ENCODE results near the gene ADGRG7.

Gene ADGRG7

GRCh38 chr3:100635273-100635701 is 25.9 kb downstream of the ADGRG7 start:
- DNase-seq: no peak
- WGBS (ENCODE audit: extremely low coverage, insufficient coverage, insufficient read length): no CpG with 5 or more reads among the region's 3 CpGs
- H3K18ac ChIP-seq (ENCODE audit: low read length): no peak overlapping the region
- peaks cover 3% of the 10 kb centered on the region for H3K9me3 ChIP-seq (ENCODE audit: insufficient read depth, low read depth, low read length)
- H2AK5ac ChIP-seq (ENCODE audit: low read length): no peak overlapping the region
- H4K91ac ChIP-seq (ENCODE audit: low read depth, low read length): no peak overlapping the region
- H2BK120ac ChIP-seq (ENCODE audit: insufficient read depth, low read length, poor library complexity): no peak overlapping the region
- H3K23ac ChIP-seq (ENCODE audit: low read length): no peak overlapping the region
- H3K4ac ChIP-seq (ENCODE audit: low read depth, low read length): no peak overlapping the region
- no peak overlapping the region for H3K4me2 ChIP-seq (ENCODE audit: low read length)
- H3K79me1 ChIP-seq (ENCODE audit: low read length): no peaks in the 10 kb centered on the region
- H2AFZ ChIP-seq (ENCODE audit: insufficient read depth, low read length, poor library complexity): no peak overlapping the region
- no peak overlapping the region for H3K27ac ChIP-seq (ENCODE audit: low read depth, low read length)
- no peak overlapping the region for H4K8ac ChIP-seq (ENCODE audit: low read depth, low read length)
- H3K9ac ChIP-seq (ENCODE audit: low read length): no peak overlapping the region
- H3K36me3 ChIP-seq (ENCODE audit: control insufficient read depth in 1 of 2, insufficient read depth in 2 of 2, low read length in 2 of 2): no peaks in the 10 kb centered on the region
- no peaks in the 10 kb centered on the region for H3K27me3 ChIP-seq (ENCODE audit: insufficient read depth, low read length)
- H2BK5ac ChIP-seq (ENCODE audit: low read depth, low read length, poor library complexity): no peak overlapping the region
- no peak overlapping the region for H2BK12ac ChIP-seq (ENCODE audit: low read length)
- no peak overlapping the region for H3K4me3 ChIP-seq (ENCODE audit: low read depth, low read length)
- no peaks in the 10 kb centered on the region for H3K79me2 ChIP-seq (ENCODE audit: control insufficient read depth, insufficient read depth, low read length, poor library complexity)
- peaks cover 2 to 3% of the 10 kb centered on the region in 2 experiments for H3K4me1 ChIP-seq (ENCODE audit: control insufficient read depth in 1 of 2, insufficient read depth in 2 of 2, low read length in 2 of 2)
- no peak overlapping the region for H4K12ac ChIP-seq (ENCODE audit: low read depth, low read length)
- no peak overlapping the region for H3K14ac ChIP-seq (ENCODE audit: low read length)

GRCh38 chr3:100637197-100637631 is 27.8 kb downstream of the ADGRG7 start:
- no peak overlapping the region for H3K27ac ChIP-seq (ENCODE audit: low read depth, low read length)
- no peaks in the 10 kb centered on the region for H3K36me3 ChIP-seq (ENCODE audit: control insufficient read depth in 1 of 2, insufficient read depth in 2 of 2, low read length in 2 of 2)
- H2BK5ac ChIP-seq (ENCODE audit: low read depth, low read length, poor library complexity): no peak overlapping the region
- no peak overlapping the region for H4K8ac ChIP-seq (ENCODE audit: low read depth, low read length)
- peak in 1 of 2 donors; percentile 8 for DNase-seq
- H3K14ac ChIP-seq (ENCODE audit: low read length): no peak overlapping the region
- no peak overlapping the region for H2BK120ac ChIP-seq (ENCODE audit: insufficient read depth, low read length, poor library complexity)
- H2AFZ ChIP-seq (ENCODE audit: insufficient read depth, low read length, poor library complexity): no peak overlapping the region
- no peak overlapping the region for H3K4me3 ChIP-seq (ENCODE audit: low read depth, low read length)
- H2BK12ac ChIP-seq (ENCODE audit: low read length): no peak overlapping the region
- H3K79me2 ChIP-seq (ENCODE audit: control insufficient read depth, insufficient read depth, low read length, poor library complexity): no peaks in the 10 kb centered on the region
- H3K23ac ChIP-seq (ENCODE audit: low read length): no peak overlapping the region
- H3K4me2 ChIP-seq (ENCODE audit: low read length): no peak overlapping the region
- H4K91ac ChIP-seq (ENCODE audit: low read depth, low read length): no peak overlapping the region
- H3K4me1 ChIP-seq (ENCODE audit: control insufficient read depth in 1 of 2, insufficient read depth in 2 of 2, low read length in 2 of 2): peaks cover 2 to 3% of the 10 kb centered on the region in 2 experiments
- H3K27me3 ChIP-seq (ENCODE audit: insufficient read depth, low read length): no peaks in the 10 kb centered on the region
- peaks cover 3% of the 10 kb centered on the region for H3K9me3 ChIP-seq (ENCODE audit: insufficient read depth, low read depth, low read length)
- no peak overlapping the region for H4K12ac ChIP-seq (ENCODE audit: low read depth, low read length)
- H3K79me1 ChIP-seq (ENCODE audit: low read length): no peaks in the 10 kb centered on the region
- no peak overlapping the region for H3K18ac ChIP-seq (ENCODE audit: low read length)
- no peak overlapping the region for H3K4ac ChIP-seq (ENCODE audit: low read depth, low read length)
- no CpG with 5 or more reads among the region's 1 CpG for WGBS (ENCODE audit: extremely low coverage, insufficient coverage, insufficient read length)
- H2AK5ac ChIP-seq (ENCODE audit: low read length): no peak overlapping the region
- no peak overlapping the region for H3K9ac ChIP-seq (ENCODE audit: low read length)

DNA sequence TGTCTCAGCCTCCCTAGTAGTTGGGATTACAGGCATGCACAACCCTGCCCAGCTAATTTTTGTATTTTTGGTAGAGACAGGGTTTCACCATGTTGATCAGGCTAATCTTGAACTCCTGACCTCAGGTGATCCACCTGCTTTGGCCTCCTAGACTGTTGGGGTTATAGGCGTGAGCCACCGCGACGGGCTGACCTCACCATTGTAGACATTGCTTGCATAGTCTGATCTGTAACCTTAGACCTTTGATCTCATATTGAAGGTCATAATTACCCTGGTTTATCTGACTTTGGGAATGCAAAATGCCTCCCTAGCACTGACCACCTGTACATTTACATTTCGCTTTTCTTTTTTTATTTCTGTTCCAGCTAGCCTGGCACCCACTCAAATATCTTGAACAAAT is 31.2 kb downstream of the ADGRG7 start:
- no peak overlapping the region for H4K91ac ChIP-seq (ENCODE audit: low read depth, low read length)
- H3K4me3 ChIP-seq (ENCODE audit: low read depth, low read length): no peak overlapping the region
- H3K9ac ChIP-seq (ENCODE audit: low read length): no peak overlapping the region
- peaks cover 3% of the 10 kb centered on the region for H3K9me3 ChIP-seq (ENCODE audit: insufficient read depth, low read depth, low read length)
- no peaks in the 10 kb centered on the region for H3K27me3 ChIP-seq (ENCODE audit: insufficient read depth, low read length)
- H3K4me2 ChIP-seq (ENCODE audit: low read length): no peak overlapping the region
- H4K12ac ChIP-seq (ENCODE audit: low read depth, low read length): no peak overlapping the region
- H3K14ac ChIP-seq (ENCODE audit: low read length): no peak overlapping the region
- H3K18ac ChIP-seq (ENCODE audit: low read length): no peak overlapping the region
- H3K4me1 ChIP-seq (ENCODE audit: control insufficient read depth in 1 of 2, insufficient read depth in 2 of 2, low read length in 2 of 2): no peaks in the 10 kb centered on the region
- WGBS (ENCODE audit: extremely low coverage, insufficient coverage, insufficient read length): no CpG with 5 or more reads among the region's 5 CpGs
- no peaks in the 10 kb centered on the region for H3K79me2 ChIP-seq (ENCODE audit: control insufficient read depth, insufficient read depth, low read length, poor library complexity)
- H3K79me1 ChIP-seq (ENCODE audit: low read length): no peaks in the 10 kb centered on the region
- H2BK5ac ChIP-seq (ENCODE audit: low read depth, low read length, poor library complexity): no peak overlapping the region
- H2BK120ac ChIP-seq (ENCODE audit: insufficient read depth, low read length, poor library complexity): no peak overlapping the region
- no peaks in the 10 kb centered on the region for H3K36me3 ChIP-seq (ENCODE audit: control insufficient read depth in 1 of 2, insufficient read depth in 2 of 2, low read length in 2 of 2)
- H3K4ac ChIP-seq (ENCODE audit: low read depth, low read length): no peak overlapping the region
- H2AK5ac ChIP-seq (ENCODE audit: low read length): no peak overlapping the region
- no peak overlapping the region for H4K8ac ChIP-seq (ENCODE audit: low read depth, low read length)
- H3K27ac ChIP-seq (ENCODE audit: low read depth, low read length): no peak overlapping the region
- no peak overlapping the region for H2BK12ac ChIP-seq (ENCODE audit: low read length)
- no peak overlapping the region for H2AFZ ChIP-seq (ENCODE audit: insufficient read depth, low read length, poor library complexity)
- H3K23ac ChIP-seq (ENCODE audit: low read length): no peak overlapping the region
- no peak for DNase-seq

- no CpG with 5 or more reads among the region's 3 CpGs for WGBS (ENCODE audit: extremely low coverage, insufficient coverage, insufficient read length)
- no peak overlapping the region for H3K23ac ChIP-seq (ENCODE audit: low read length)
- no peak overlapping the region for H2BK120ac ChIP-seq (ENCODE audit: insufficient read depth, low read length, poor library complexity)
- no peak overlapping the region for H4K12ac ChIP-seq (ENCODE audit: low read depth, low read length)
- H2AFZ ChIP-seq (ENCODE audit: insufficient read depth, low read length, poor library complexity): no peak overlapping the region
- H3K4me2 ChIP-seq (ENCODE audit: low read length): no peak overlapping the region
- DNase-seq: no peak
- no peak overlapping the region for H2AK5ac ChIP-seq (ENCODE audit: low read length)
- H3K27me3 ChIP-seq (ENCODE audit: insufficient read depth, low read length): no peaks in the 10 kb centered on the region
- H3K27ac ChIP-seq (ENCODE audit: low read depth, low read length): no peak overlapping the region
- no peak overlapping the region for H2BK5ac ChIP-seq (ENCODE audit: low read depth, low read length, poor library complexity)
- H3K4me1 ChIP-seq (ENCODE audit: control insufficient read depth in 1 of 2, insufficient read depth in 2 of 2, low read length in 2 of 2): no peaks in the 10 kb centered on the region
- H3K4ac ChIP-seq (ENCODE audit: low read depth, low read length): no peak overlapping the region
- H4K91ac ChIP-seq (ENCODE audit: low read depth, low read length): no peak overlapping the region
- H3K9ac ChIP-seq (ENCODE audit: low read length): no peak overlapping the region
- no peaks in the 10 kb centered on the region for H3K36me3 ChIP-seq (ENCODE audit: control insufficient read depth in 1 of 2, insufficient read depth in 2 of 2, low read length in 2 of 2)
- H4K8ac ChIP-seq (ENCODE audit: low read depth, low read length): no peak overlapping the region
- H3K4me3 ChIP-seq (ENCODE audit: low read depth, low read length): no peak overlapping the region
- H3K14ac ChIP-seq (ENCODE audit: low read length): no peak overlapping the region
- no peaks in the 10 kb centered on the region for H3K79me2 ChIP-seq (ENCODE audit: control insufficient read depth, insufficient read depth, low read length, poor library complexity)
- peaks cover 3% of the 10 kb centered on the region for H3K9me3 ChIP-seq (ENCODE audit: insufficient read depth, low read depth, low read length)
- no peak overlapping the region for H3K18ac ChIP-seq (ENCODE audit: low read length)
- no peaks in the 10 kb centered on the region for H3K79me1 ChIP-seq (ENCODE audit: low read length)
- no peak overlapping the region for H2BK12ac ChIP-seq (ENCODE audit: low read length)
Observed at GRCh38 chr3:100641471-100642032, 32.2 kb downstream of the ADGRG7 start.
